NB4 (cell line): ENCODE results near the gene HELZ.

Experiments used
- DNase-seq: peaks from one replicate; pipeline ENCODE4 v3.0.0; 2010; ENCODE audit warnings: low read depth
- H3K4me3 ChIP-seq: one replicate; pipeline ENCODE4 v1.5.1; 2011; ENCODE audit warnings: mild to moderate bottlenecking, low read depth, low read length, moderate library complexity
- CTCF ChIP-seq: IDR thresholded peaks from one replicate; pipeline ENCODE4 v1.5.1; 2012; ENCODE audit warnings: low read depth, low read length
- MYC ChIP-seq: IDR thresholded peaks from 2 replicates; pipeline ENCODE4 v1.6.1; 2011; ENCODE audit warnings: low read depth, low read length
- POLR2A ChIP-seq: IDR thresholded peaks from 2 replicates; pipeline ENCODE4 v1.6.1; 2011; ENCODE audit warnings: mild to moderate bottlenecking; ENCODE audit not compliant: insufficient read length; ENCODE audit errors: extremely low read depth
- TF ChIP-seq, protein P1 (sequence below): IDR thresholded peaks from 2 replicates; pipeline ENCODE4 v1.6.1; 2011; ENCODE audit warnings: low read depth, low read length

Gene HELZ

GRCh38 chr17:67139289-67139688, 105.7 kb downstream of the HELZ start:
- no peak overlapping the region for H3K4me3 ChIP-seq
- TF ChIP-seq POLR2A (no peak), MYC (no peak), CTCF (no peak)
- TF ChIP-seq, protein P1, sequence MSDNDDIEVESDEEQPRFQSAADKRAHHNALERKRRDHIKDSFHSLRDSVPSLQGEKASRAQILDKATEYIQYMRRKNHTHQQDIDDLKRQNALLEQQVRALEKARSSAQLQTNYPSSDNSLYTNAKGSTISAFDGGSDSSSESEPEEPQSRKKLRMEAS, result no peak
- DNase-seq, result no peak

DNA sequence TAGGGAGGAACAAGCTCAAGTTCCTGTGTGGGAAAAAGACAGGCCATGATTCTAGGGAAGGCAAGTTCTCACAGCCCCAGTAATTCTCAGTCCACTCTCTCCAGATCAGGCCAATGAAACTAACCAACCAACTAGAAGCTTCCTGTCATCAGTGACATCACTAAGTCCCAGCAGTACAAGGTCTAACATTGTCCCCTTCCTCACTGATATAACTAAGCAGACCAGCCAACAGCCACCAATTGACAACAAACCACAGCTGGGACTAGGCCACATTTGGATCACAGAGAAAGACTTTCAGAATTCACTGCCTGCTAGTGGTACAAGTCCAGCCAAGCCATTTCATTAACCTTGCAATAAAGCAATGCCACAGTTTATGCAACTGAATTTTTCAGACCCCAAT, 106.6 kb downstream of the HELZ start:
- no peak overlapping the region for H3K4me3 ChIP-seq
- TF ChIP-seq CTCF (no peak), POLR2A (no peak), MYC (no peak)
- TF ChIP-seq, protein P1, result no peak
- DNase-seq, result no peak

DNA sequence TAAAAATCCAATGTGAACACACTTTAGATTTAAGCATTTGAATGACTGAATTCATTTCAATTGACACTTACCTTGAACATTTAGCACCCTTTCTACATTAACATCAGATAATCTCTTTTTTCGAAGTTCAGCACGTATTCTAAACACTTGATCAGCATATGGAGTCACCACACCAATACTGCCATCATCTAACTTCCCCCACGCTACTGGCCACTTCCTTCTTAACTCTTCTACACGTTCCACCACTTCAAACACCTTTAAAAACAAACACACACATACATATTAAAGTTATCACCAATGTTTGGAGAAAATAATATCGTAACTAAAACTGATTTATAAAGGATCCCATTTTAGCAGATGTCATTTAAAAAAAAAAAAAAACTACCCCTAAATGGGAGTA, 107.1 kb downstream of the HELZ start:
- H3K4me3 ChIP-seq, result no peak overlapping the region
- TF ChIP-seq, protein P1, result no peak
- TF ChIP-seq CTCF (no peak), MYC (no peak), POLR2A (no peak)
- DNase-seq, result no peak

- no peak overlapping the region for H3K4me3 ChIP-seq
- DNase-seq, result no peak
- TF ChIP-seq CTCF, result no peak
- TF ChIP-seq, protein P1, result no peak
- TF ChIP-seq POLR2A, result no peak
- no peak for TF ChIP-seq MYC
Observed at GRCh38 chr17:67137026-67137370, 108.0 kb downstream of the HELZ start.

GRCh38 chr17:67136191-67137025, 108.6 kb downstream of the HELZ start:
- TF ChIP-seq CTCF (no peak), MYC (no peak), POLR2A (no peak)
- TF ChIP-seq, protein P1, result no peak
- DNase-seq, result no peak
- H3K4me3 ChIP-seq, result no peak overlapping the region
